ENCODE measurements around the gene TKFC. TPM values are rescaled to one million over a fixed set of nuclear protein-coding genes. Genes with fewer than 3 reads are reported as not detected.

TKFC gene
- total and polyA plus RNA-seq, 8 donors, result 26.6 to 48.5 (median 32.0) TPM

DNA sequence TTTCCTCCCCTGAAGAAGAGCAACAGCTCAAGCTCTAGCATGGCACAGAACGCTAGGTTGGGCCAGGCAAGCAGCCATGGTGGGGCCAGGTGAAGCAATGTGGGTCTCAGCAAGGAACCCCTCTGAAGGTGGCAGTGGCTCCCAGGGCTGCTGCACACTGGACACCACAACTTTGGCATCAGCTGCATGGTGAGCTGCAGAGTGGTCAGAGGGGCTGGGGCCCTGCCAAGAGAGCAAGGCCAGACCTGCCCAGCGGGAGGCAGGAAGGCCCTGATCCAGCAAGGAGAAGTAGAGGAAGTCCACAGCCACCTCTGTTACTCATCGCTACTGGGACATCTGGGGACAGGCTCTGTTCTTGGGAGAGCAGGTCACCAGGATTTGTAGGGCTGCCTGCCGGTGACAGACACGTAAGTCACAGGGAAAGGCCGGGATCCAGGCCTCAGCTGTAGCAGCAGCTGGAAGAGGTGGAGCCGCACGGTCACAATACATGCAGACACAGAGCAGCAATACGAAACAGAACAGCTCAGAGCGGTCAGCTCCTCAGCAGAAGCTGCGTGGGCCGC, 16.2 kb downstream of the TKFC start:
- H3K27me3 ChIP-seq, result no peaks in the 10 kb centered on the region
- intact Hi-C loops (cut with DNase I), result no loop called here
- no peak for ATAC-seq
- no peak for DNase-seq
- H3K4me1 ChIP-seq, result peaks cover 0 to 17% of the 10 kb centered on the region in 2 donors
- no peaks in the 10 kb centered on the region for H3K9me3 ChIP-seq
- no peak overlapping the region for H3K4me3 ChIP-seq
- H3K27ac ChIP-seq, result no peak overlapping the region
- H3K36me3 ChIP-seq, result peaks cover 0 to 76% of the 10 kb centered on the region in 2 donors
- TF ChIP-seq, protein P1, sequence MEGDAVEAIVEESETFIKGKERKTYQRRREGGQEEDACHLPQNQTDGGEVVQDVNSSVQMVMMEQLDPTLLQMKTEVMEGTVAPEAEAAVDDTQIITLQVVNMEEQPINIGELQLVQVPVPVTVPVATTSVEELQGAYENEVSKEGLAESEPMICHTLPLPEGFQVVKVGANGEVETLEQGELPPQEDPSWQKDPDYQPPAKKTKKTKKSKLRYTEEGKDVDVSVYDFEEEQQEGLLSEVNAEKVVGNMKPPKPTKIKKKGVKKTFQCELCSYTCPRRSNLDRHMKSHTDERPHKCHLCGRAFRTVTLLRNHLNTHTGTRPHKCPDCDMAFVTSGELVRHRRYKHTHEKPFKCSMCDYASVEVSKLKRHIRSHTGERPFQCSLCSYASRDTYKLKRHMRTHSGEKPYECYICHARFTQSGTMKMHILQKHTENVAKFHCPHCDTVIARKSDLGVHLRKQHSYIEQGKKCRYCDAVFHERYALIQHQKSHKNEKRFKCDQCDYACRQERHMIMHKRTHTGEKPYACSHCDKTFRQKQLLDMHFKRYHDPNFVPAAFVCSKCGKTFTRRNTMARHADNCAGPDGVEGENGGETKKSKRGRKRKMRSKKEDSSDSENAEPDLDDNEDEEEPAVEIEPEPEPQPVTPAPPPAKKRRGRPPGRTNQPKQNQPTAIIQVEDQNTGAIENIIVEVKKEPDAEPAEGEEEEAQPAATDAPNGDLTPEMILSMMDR (IDR thresholded peaks at IDR 0.05), result no peak

DNA sequence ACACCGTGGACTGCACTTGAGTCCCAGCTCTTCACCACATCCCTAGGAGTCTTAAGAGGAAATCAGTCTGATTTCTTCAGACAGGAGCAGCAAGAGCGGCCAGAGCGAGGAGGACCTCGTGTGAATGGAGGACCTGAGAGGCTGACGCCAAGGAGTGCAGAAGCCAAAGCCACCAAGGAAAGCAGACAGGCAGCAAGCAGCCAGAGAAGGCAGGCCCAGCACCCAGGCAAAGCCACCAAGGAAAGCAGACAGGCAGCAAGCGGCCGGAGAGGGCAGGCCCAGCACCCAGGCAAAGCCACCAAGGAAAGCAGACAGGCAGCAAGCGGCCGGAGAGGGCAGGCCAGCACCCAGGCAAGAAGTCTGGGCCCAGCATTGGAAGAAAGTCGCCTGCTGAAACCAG, 16.9 kb downstream of the TKFC start:
- H3K27me3 ChIP-seq, result no peaks in the 10 kb centered on the region
- no peak for ATAC-seq
- H3K27ac ChIP-seq, result no peak overlapping the region
- TF ChIP-seq, protein P1 (IDR thresholded peaks at IDR 0.05), result no peak
- DNase-seq, result no peak
- H3K4me1 ChIP-seq, result peaks cover 0 to 17% of the 10 kb centered on the region in 2 donors
- no peaks in the 10 kb centered on the region for H3K9me3 ChIP-seq
- H3K36me3 ChIP-seq, result peaks cover 0 to 83% of the 10 kb centered on the region in 2 donors
- H3K4me3 ChIP-seq, result no peak overlapping the region
- intact Hi-C loops (cut with DNase I), result no loop called here

DNA sequence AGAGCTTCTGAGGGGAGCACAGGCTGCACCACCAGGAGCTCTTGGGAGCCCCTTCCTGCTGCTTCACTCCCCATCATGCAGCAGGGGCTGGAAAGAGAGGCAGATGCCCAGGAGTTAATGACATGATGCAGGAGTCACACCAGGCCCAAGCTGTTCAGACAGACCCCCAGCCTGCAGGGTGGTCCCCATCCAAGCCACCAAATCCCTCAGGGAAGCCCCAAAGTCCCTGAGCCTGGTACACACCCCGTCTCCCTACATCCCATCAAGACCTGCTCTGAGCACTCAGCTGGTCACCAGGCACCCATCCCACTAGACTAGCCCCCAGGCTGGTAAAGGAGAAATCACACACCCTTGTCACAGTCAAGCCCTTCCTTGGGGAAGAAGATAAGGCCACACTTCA, 17.3 kb downstream of the TKFC start:
- DNase-seq, result no peak
- Histone ChIP-seq H3K4me3 (no peak overlapping the region), H3K4me1 (peaks cover 0 to 17% of the 10 kb centered on the region in 2 donors), H3K27me3 (no peaks in the 10 kb centered on the region), H3K36me3 (peaks cover 0 to 86% of the 10 kb centered on the region in 2 donors), H3K27ac (no peak overlapping the region), H3K9me3 (no peaks in the 10 kb centered on the region)
- intact Hi-C loops (cut with DNase I), result no loop called here
- no peak for ATAC-seq
- TF ChIP-seq, protein P1 (IDR thresholded peaks at IDR 0.05), result no peak

DNA sequence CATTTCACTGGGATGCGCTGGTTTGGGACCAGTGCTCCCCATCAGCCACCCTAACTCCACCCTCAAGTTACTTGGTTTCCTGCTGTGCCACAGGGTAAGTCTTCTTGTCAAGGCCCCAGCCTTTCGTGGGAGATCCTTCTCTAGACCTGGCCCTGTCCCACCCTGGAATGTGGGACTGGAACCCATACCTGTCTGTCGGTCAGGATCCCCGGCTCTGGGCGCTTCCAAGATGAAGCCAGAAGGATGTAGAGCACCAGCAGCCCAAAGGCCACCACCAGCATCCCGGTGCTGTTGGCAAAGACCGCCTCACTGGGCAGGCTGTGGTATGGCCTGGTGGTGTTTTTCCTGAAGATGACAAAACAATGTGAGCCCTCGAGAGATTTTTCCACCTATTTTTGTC, 17.8 kb downstream of the TKFC start:
- H3K4me3 ChIP-seq, result no peak overlapping the region
- no peak overlapping the region for H3K27ac ChIP-seq
- peaks cover 0 to 17% of the 10 kb centered on the region in 2 donors for H3K4me1 ChIP-seq
- TF ChIP-seq, protein P1 (IDR thresholded peaks at IDR 0.05), result no peak
- H3K27me3 ChIP-seq, result no peaks in the 10 kb centered on the region
- H3K36me3 ChIP-seq, result peaks cover 0 to 88% of the 10 kb centered on the region in 2 donors
- ATAC-seq, result no peak
- DNase-seq, result no peak
- intact Hi-C loops (cut with DNase I), result no loop called here
- no peaks in the 10 kb centered on the region for H3K9me3 ChIP-seq

DNA sequence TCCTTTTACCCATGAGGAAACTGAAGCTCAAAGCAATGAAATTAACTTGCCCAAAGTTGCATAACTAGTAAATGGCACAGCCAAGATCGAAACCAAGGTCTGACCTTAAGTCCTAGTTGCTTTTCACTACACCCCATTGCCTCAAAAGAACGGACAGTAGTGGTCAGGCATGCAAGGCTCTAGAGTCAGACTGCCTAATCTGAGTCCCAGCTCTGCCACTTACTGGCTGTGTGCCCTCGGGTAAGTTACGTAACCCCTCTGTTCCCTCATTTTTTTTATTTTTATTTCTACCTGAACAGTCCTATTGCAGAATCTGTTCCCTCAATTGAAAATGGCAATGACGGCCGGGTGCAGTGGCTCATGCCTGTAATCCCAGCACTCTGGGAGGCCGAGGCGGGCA, 19.0 kb downstream of the TKFC start:
- no peak for DNase-seq
- ATAC-seq, result no peak
- Histone ChIP-seq H3K27me3 (no peaks in the 10 kb centered on the region), H3K27ac (no peak overlapping the region), H3K4me1 (peaks cover 0 to 24% of the 10 kb centered on the region in 2 donors), H3K9me3 (no peaks in the 10 kb centered on the region), H3K4me3 (no peak overlapping the region), H3K36me3 (peaks cover 0 to 80% of the 10 kb centered on the region in 2 donors)
- intact Hi-C loops (cut with DNase I), result no loop called here
- TF ChIP-seq, protein P1 (IDR thresholded peaks at IDR 0.05), result no peak

Measured in left lung (tissue), 10 donors.